A549 (cell line): Measurements from ENCODE around the gene NEK7. TPM values are rescaled to one million over a fixed set of nuclear protein-coding genes. Genes with fewer than 3 reads are reported as not detected.

Experiments used
- ATAC-seq, 2 experiments: fragments of 200-7000 bp in 1 of 2; fragments of >200 bp in 1 of 2; cut with Nextera tagmentation in 1 of 2; cut with Tn5 transposase in 1 of 2; 3 replicates each; pipeline versions ENCODE4 v1.8.0 to v1.9.1; 2018 to 2020; ENCODE audit warnings: mild to moderate bottlenecking in 1 of 2, moderate library complexity in 1 of 2
- CTCF ChIA-PET: fragments of 300-600 bp; sonication (Branson Sonifier 250); formaldehyde crosslinking; extraction: SDS; loops from one replicate; lab custom pipeline; 2021; ENCODE audit warnings: antibody characterized with exemption, inconsistent platforms; lab: Yijun Ruan, JAX
- POLR2A ChIA-PET: fragments of 350-600 bp; formaldehyde crosslinking; extraction: SDS; loops from one replicate; lab custom pipeline; 2021; ENCODE audit warnings: antibody characterized with exemption, inconsistent platforms; lab: Yijun Ruan, JAX
- DNase-seq, 2 experiments: peaks; one replicate each; pipeline versions ENCODE4 v3.0.0 to v3.0.0-alpha.2; 2011 to 2016; ENCODE audit warnings: low read depth in 1 of 2, low spot score in 1 of 2
- FAIRE-seq: peaks from 2 replicates; lab custom pipeline; 2011; peaks lifted over from hg19 to GRCh38; lab: Jason Lieb, UNC
- H3K27ac ChIP-seq, 2 experiments: fragments of >200 bp; sonication (Bioruptor Twin); formaldehyde crosslinking; 3 replicates each; pipeline ENCODE4 v1.5.1; 2016 to 2017
- H3K4me1 ChIP-seq: fragments of >200 bp; sonication (Bioruptor Twin); formaldehyde crosslinking; 3 replicates; pipeline ENCODE4 v1.6.1; 2016
- H3K4me2 ChIP-seq: fragments of >200 bp; sonication (Bioruptor Twin); formaldehyde crosslinking; 3 replicates; pipeline ENCODE4 v1.6.1; 2016
- H3K4me3 ChIP-seq: fragments of >200 bp; sonication (Bioruptor Twin); formaldehyde crosslinking; 3 replicates; pipeline ENCODE4 v1.5.1; 2016
- H3K9me3 ChIP-seq: fragments of >200 bp; sonication (Bioruptor Twin); formaldehyde crosslinking; 3 replicates; pipeline ENCODE4 v1.6.1; 2016
- BHLHE40 ChIP-seq: IDR thresholded peaks from 2 replicates; pipeline ENCODE4 v1.6.1; 2012; ENCODE audit warnings: low read depth, low read length, inconsistent platforms
- CBX2 ChIP-seq: fragments of 200-600 bp; sonication (generic); IDR thresholded peaks from 2 replicates; pipeline ENCODE4 v1.6.1; 2016; ENCODE audit warnings: low read depth, mild to moderate bottlenecking, borderline replicate concordance
- EP300 ChIP-seq, 2 experiments: fragments of >200 bp; sonication (Bioruptor Twin); formaldehyde crosslinking; IDR thresholded peaks; 2 replicates in 1 of 2; 3 replicates in 1 of 2; pipeline ENCODE4 v1.6.1; 2016 to 2017
- ESRRA ChIP-seq: fragments of 150-350 bp; IDR thresholded peaks from 2 replicates; pipeline ENCODE4 v1.6.1; 2014; ENCODE audit warnings: mild to moderate bottlenecking, low read length, borderline replicate concordance
- FOSB ChIP-seq: fragments of 250-450 bp; sonication (Bioruptor Pico); IDR thresholded peaks from 2 replicates; pipeline ENCODE4 v1.5.0; 2020; ENCODE audit warnings: mild to moderate bottlenecking, moderate library complexity
- GATA3 ChIP-seq: IDR thresholded peaks from 2 replicates; pipeline ENCODE4 v1.6.1; 2012; ENCODE audit warnings: borderline replicate concordance
- HEYL ChIP-seq: fragments of 250-450 bp; sonication (Bioruptor Pico); IDR thresholded peaks from 2 replicates; pipeline ENCODE4 v1.8.0; 2021; ENCODE audit warnings: mild to moderate bottlenecking, moderate library complexity
- HOXA7 ChIP-seq: fragments of 250-450 bp; sonication (Bioruptor Pico); IDR thresholded peaks from 2 replicates; pipeline ENCODE4 v1.5.0; 2020; ENCODE audit warnings: mild to moderate bottlenecking, moderate library complexity
- HOXB13 ChIP-seq: fragments of 250-450 bp; sonication (Bioruptor Pico); IDR thresholded peaks from 2 replicates; pipeline ENCODE4 v1.5.0; 2020; ENCODE audit warnings: low read depth, mild to moderate bottlenecking, moderate library complexity
- JUN ChIP-seq, 2 experiments: fragments of >200 bp; sonication (Bioruptor Twin); formaldehyde crosslinking; IDR thresholded peaks; 2 replicates in 1 of 2; 3 replicates in 1 of 2; pipeline ENCODE4 v1.6.1; 2016 to 2017
- KDM1A ChIP-seq: fragments of 200-600 bp; sonication (generic); IDR thresholded peaks from 2 replicates; pipeline ENCODE4 v1.6.1; 2016; ENCODE audit warnings: low read depth, mild to moderate bottlenecking
- PBX3 ChIP-seq: IDR thresholded peaks from 2 replicates; pipeline ENCODE4 v1.6.1; 2012
- PHF8 ChIP-seq: fragments of 200-600 bp; sonication (generic); IDR thresholded peaks from 2 replicates; pipeline ENCODE4 v1.6.1; 2016; ENCODE audit warnings: low read depth, mild to moderate bottlenecking, antibody characterized with exemption, moderate library complexity, borderline replicate concordance
- RARB ChIP-seq: fragments of 250-450 bp; sonication (Bioruptor Pico); IDR thresholded peaks from 2 replicates; pipeline ENCODE4 v1.8.0; 2021; ENCODE audit warnings: mild to moderate bottlenecking, moderate library complexity
- TP53 ChIP-seq: fragments of 250-450 bp; sonication (Bioruptor Pico); IDR thresholded peaks from 2 replicates; pipeline ENCODE4 v1.5.0; 2021; ENCODE audit warnings: mild to moderate bottlenecking, moderate library complexity
- ZC3H11A ChIP-seq: fragments of 450-650 bp; IDR thresholded peaks from 2 replicates; pipeline ENCODE4 v1.6.1; 2014; ENCODE audit warnings: antibody characterized with exemption, mild to moderate bottlenecking
- ZFP36 ChIP-seq: fragments of 450-650 bp; IDR thresholded peaks from 2 replicates; pipeline ENCODE4 v1.6.1; 2014; ENCODE audit warnings: borderline replicate concordance; ENCODE audit not compliant: partially characterized antibody
- ZNF302 ChIP-seq: fragments of 250-450 bp; sonication (Bioruptor Pico); IDR thresholded peaks from 2 replicates; pipeline ENCODE4 v1.9.0; 2021; ENCODE audit warnings: inconsistent platforms, mild to moderate bottlenecking, moderate library complexity
- ZSCAN20 ChIP-seq: fragments of 250-450 bp; sonication (Bioruptor Pico); IDR thresholded peaks from 2 replicates; pipeline ENCODE4 v1.8.0; 2022; ENCODE audit warnings: mild to moderate bottlenecking, moderate library complexity
- WGBS: methylation state at CpG from one replicate; pipeline ENCODE4 v1.1.6; 2017; ENCODE audit errors: missing lambda C conversion rate; 5-methylcytosine and 5-hydroxymethylcytosine counted together
- polyA plus RNA-seq, 4 experiments: library from polyadenylated mRNA; depleted of rRNA in 3 of 4; stranded (reverse); fragments of >200 nt; fragmentation: RNase III in 1 of 4; extraction: RNeasy Plus Mini Kit Qiagen cat#74134 plus additional on column Dnase treatment in 1 of 4; gene quantifications; 2 replicates in 3 of 4; 3 replicates in 1 of 4; pipeline ENCODE4 v1.2.3, GENCODE V29; 2011 to 2017
- TF ChIP-seq, protein P1 (sequence below): fragments of 250-450 bp; sonication (Bioruptor Pico); IDR thresholded peaks from 2 replicates; pipeline ENCODE4 v1.5.0; 2021; ENCODE audit warnings: mild to moderate bottlenecking, moderate library complexity, borderline replicate concordance
- TF ChIP-seq, protein P2 (sequence below): IDR thresholded peaks from 2 replicates; pipeline ENCODE4 v1.6.1; 2012; ENCODE audit warnings: low read depth, borderline replicate concordance
- TF ChIP-seq, protein P3 (sequence below): fragments of 150-350 bp; IDR thresholded peaks from 2 replicates; pipeline ENCODE4 v1.6.1; 2014; ENCODE audit warnings: low read depth, mild to moderate bottlenecking, low read length

The NEK7 gene
- polyA plus RNA-seq, 2 of the 4 experiments (the other 2 are of a cell fraction) = 15.9 to 62.9 TPM

DNA sequence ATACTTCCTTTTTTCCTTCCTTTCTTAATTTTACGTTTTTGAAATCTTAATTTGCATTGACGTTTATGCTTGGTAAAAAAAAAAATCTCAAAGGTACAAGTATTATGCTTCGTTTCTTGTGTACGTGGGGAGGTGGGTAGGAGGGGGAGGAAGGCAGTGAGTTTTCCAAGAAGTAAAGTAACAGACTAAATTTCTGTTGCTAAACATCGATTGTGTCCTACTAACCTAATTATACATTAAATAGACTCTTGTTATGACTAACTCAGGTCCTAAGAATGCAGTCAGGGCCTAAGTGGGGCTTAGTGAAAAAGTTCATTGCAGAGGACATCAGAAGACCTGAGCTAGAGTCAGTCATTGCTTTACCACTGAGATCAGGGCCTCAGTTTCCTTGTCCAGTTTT is 17.5 kb downstream of the NEK7 start:
- POLR2A ChIA-PET = no interaction called here

GRCh38 chr1:198175423-198176170 is 18.8 kb downstream of the NEK7 start:
- TF ChIP-seq ZC3H11A = no peak
- TF ChIP-seq JUN (IDR thresholded peaks at IDR 0.05) = no peak
- TF ChIP-seq HEYL (CRISPR knock-in tag) = no peak
- no peak for TF ChIP-seq TP53 (CRISPR knock-in tag)
- no peak for TF ChIP-seq PHF8
- Histone ChIP-seq H3K4me3 (no peak overlapping the region), H3K9me3 (no peaks in the 10 kb centered on the region), H3K27ac (no peak overlapping the region), H3K4me1 (peaks cover 24% of the 10 kb centered on the region; the same call in 2 of the 3 replicates), H3K4me2 (no peak overlapping the region; the same call in 2 of the 3 replicates)
- DNase-seq = no peak
- peak in 1 of 2 experiments; percentile 37; a peak in 2 of 6 replicates for ATAC-seq
- POLR2A ChIA-PET = no interaction called here
- CTCF ChIA-PET = interaction anchor here (0.6 kb wide), 1 partner anchor 50 kb away, joined by 4 read pairs; no protein-coding TSS in a partner anchor
- WGBS = 70% methylated on average over 5 of the region's 5 CpGs
- FAIRE-seq = peak; percentile 51

More for the DNA sequence above, 17.5 kb downstream of the NEK7 start:
- Histone ChIP-seq H3K9me3 (no peaks in the 10 kb centered on the region), H3K4me2 (no peak overlapping the region), H3K4me3 (no peak overlapping the region), H3K4me1 (peaks cover 24% of the 10 kb centered on the region; the same call in 2 of the 3 replicates), H3K27ac (no peak overlapping the region)
- DNase-seq = no peak
- FAIRE-seq = no peak
- ATAC-seq = no peak
- TF ChIP-seq, protein P1, sequence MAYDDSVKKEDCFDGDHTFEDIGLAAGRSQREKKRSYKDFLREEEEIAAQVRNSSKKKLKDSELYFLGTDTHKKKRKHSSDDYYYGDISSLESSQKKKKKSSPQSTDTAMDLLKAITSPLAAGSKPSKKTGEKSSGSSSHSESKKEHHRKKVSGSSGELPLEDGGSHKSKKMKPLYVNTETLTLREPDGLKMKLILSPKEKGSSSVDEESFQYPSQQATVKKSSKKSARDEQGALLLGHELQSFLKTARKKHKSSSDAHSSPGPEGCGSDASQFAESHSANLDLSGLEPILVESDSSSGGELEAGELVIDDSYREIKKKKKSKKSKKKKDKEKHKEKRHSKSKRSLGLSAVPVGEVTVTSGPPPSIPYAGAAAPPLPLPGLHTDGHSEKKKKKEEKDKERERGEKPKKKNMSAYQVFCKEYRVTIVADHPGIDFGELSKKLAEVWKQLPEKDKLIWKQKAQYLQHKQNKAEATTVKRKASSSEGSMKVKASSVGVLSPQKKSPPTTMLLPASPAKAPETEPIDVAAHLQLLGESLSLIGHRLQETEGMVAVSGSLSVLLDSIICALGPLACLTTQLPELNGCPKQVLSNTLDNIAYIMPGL = no peak
- TF ChIP-seq RARB (CRISPR knock-in tag) = no peak
- no peak for TF ChIP-seq TP53 (CRISPR knock-in tag)
- no peak for TF ChIP-seq PBX3
- no peak for TF ChIP-seq GATA3
- no peak for TF ChIP-seq KDM1A
- no peak for TF ChIP-seq ZSCAN20 (CRISPR knock-in tag)
- TF ChIP-seq FOSB (CRISPR knock-in tag) = no peak
- no peak for TF ChIP-seq HOXA7
- TF ChIP-seq ZNF302 = no peak
- TF ChIP-seq, protein P2, sequence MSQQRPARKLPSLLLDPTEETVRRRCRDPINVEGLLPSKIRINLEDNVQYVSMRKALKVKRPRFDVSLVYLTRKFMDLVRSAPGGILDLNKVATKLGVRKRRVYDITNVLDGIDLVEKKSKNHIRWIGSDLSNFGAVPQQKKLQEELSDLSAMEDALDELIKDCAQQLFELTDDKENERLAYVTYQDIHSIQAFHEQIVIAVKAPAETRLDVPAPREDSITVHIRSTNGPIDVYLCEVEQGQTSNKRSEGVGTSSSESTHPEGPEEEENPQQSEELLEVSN = no peak
- no peak for TF ChIP-seq ZFP36
- no peak for TF ChIP-seq HOXB13 (CRISPR knock-in tag)
- TF ChIP-seq BHLHE40 = no peak
- no peak for TF ChIP-seq ESRRA
- TF ChIP-seq CBX2 = no peak
- no peak for TF ChIP-seq EP300 (IDR thresholded peaks at IDR 0.05)
- TF ChIP-seq, protein P3, sequence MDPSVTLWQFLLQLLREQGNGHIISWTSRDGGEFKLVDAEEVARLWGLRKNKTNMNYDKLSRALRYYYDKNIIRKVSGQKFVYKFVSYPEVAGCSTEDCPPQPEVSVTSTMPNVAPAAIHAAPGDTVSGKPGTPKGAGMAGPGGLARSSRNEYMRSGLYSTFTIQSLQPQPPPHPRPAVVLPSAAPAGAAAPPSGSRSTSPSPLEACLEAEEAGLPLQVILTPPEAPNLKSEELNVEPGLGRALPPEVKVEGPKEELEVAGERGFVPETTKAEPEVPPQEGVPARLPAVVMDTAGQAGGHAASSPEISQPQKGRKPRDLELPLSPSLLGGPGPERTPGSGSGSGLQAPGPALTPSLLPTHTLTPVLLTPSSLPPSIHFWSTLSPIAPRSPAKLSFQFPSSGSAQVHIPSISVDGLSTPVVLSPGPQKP = no peak
- CTCF ChIA-PET = interaction anchor here (1.4 kb wide), 1 partner anchor 16 kb away, joined by 5 read pairs; no protein-coding TSS in a partner anchor
- 70% methylated on average over 5 of the region's 5 CpGs for WGBS
